ENCODE measurements around the gene LBX2.

DNA sequence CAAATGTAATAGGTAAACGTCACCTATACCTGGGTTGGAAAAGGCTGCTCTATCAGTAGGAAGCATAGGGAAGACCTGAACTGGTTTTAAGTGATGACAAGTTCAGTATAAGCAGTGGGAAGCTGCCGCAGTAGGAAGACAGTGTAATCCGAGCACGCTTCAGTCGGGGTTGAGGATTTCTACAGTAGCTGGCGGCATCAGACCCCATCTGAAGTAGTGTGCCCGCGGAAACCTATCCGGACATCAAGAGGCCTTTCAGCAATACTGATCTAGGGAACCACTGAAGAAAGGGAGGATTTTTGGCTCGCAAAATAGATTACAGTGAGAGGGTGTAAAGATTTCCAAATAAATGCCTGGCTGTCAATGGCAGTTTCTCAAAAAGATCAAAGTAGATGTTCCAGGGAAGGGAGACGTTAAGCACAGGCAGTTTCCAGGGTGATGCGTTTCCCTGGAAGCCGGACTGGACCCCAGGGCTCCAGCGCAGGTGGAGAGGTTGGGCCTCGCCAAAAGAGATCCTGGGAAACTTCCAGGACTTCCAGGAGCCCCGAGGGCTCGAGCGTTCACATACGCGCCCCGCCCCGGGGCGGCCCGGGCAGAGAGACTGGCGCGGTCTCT lies 49.0 kb upstream of the LBX2 start:
- TF ChIP-seq, protein P1, sequence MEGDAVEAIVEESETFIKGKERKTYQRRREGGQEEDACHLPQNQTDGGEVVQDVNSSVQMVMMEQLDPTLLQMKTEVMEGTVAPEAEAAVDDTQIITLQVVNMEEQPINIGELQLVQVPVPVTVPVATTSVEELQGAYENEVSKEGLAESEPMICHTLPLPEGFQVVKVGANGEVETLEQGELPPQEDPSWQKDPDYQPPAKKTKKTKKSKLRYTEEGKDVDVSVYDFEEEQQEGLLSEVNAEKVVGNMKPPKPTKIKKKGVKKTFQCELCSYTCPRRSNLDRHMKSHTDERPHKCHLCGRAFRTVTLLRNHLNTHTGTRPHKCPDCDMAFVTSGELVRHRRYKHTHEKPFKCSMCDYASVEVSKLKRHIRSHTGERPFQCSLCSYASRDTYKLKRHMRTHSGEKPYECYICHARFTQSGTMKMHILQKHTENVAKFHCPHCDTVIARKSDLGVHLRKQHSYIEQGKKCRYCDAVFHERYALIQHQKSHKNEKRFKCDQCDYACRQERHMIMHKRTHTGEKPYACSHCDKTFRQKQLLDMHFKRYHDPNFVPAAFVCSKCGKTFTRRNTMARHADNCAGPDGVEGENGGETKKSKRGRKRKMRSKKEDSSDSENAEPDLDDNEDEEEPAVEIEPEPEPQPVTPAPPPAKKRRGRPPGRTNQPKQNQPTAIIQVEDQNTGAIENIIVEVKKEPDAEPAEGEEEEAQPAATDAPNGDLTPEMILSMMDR (IDR thresholded peaks at IDR 0.05), result no peak
- TF ChIP-seq POLR2AphosphoS5 (IDR thresholded peaks at IDR 0.05) (no peak), POLR2A (IDR thresholded peaks at IDR 0.05; ENCODE audit: low read depth) (no peak)

Data from esophagus muscularis mucosa (tissue), 3 donors.